NCI-H1092 treated with DMSO at 0.1 percent for 48 hours (cell line): ENCODE data around the gene NRXN3.

Experiments
- DNase-seq: peaks from one replicate; lab custom pipeline; 2025; lab: John Stamatoyannopoulos, UW

Gene NRXN3

GRCh38 chr14:78933948-78934524, 763.9 kb downstream of the NRXN3 start:
- peak; percentile 37 for DNase-seq

- no peak for DNase-seq
Measured at GRCh38 chr14:78946949-78947348, 776.8 kb downstream of the NRXN3 start.

GRCh38 chr14:78947681-78948080, 777.5 kb downstream of the NRXN3 start:
- no peak for DNase-seq

GRCh38 chr14:78950649-78951048, 780.5 kb downstream of the NRXN3 start:
- no peak for DNase-seq

GRCh38 chr14:78951602-78952001, 781.4 kb downstream of the NRXN3 start:
- no peak for DNase-seq

- DNase-seq = peak; percentile 67
Measured at GRCh38 chr14:78959674-78960264, 789.6 kb downstream of the NRXN3 start.

GRCh38 chr14:78967111-78967809, 797.1 kb downstream of the NRXN3 start:
- DNase-seq = no peak

GRCh38 chr14:78968265-78968664, 798.1 kb downstream of the NRXN3 start:
- DNase-seq = no peak

- DNase-seq = peak; percentile 97
Measured at GRCh38 chr14:78970677-78971076, 800.5 kb downstream of the NRXN3 start.

- DNase-seq = no peak
Measured at GRCh38 chr14:78972440-78972839, 802.3 kb downstream of the NRXN3 start.

GRCh38 chr14:78974691-78975090, 804.5 kb downstream of the NRXN3 start:
- DNase-seq = no peak

GRCh38 chr14:78975734-78976133, 805.6 kb downstream of the NRXN3 start:
- DNase-seq = no peak

GRCh38 chr14:78978896-78979295, 808.7 kb downstream of the NRXN3 start:
- DNase-seq = no peak

GRCh38 chr14:78982551-78982950, 812.4 kb downstream of the NRXN3 start:
- DNase-seq = no peak

- DNase-seq = no peak
Measured at GRCh38 chr14:78983126-78983525, 813.0 kb downstream of the NRXN3 start.

GRCh38 chr14:78985668-78986381, 815.7 kb downstream of the NRXN3 start:
- DNase-seq = no peak

- no peak for DNase-seq
Measured at GRCh38 chr14:78986989-78987388, 816.8 kb downstream of the NRXN3 start.

GRCh38 chr14:78989221-78989620, 819.0 kb downstream of the NRXN3 start:
- no peak for DNase-seq

GRCh38 chr14:78992867-78993266, 822.7 kb downstream of the NRXN3 start:
- no peak for DNase-seq

GRCh38 chr14:78997811-78998210, 827.6 kb downstream of the NRXN3 start:
- DNase-seq = peak; percentile 66

GRCh38 chr14:79009286-79009685, 839.1 kb downstream of the NRXN3 start:
- no peak for DNase-seq

- peak; percentile 87 for DNase-seq
Measured at GRCh38 chr14:79011091-79011919, 841.1 kb downstream of the NRXN3 start.
